CMK (cell line): Measurements from ENCODE around the gene TMEM132A.

Source experiments
- DNase-seq: peaks from one replicate; pipeline ENCODE4 v3.0.0-alpha.2; 2010; ENCODE audit warnings: low read depth

TMEM132A gene

GRCh38 chr11:60921777-60922335 lies 2.4 kb upstream of the TMEM132A start:
- DNase-seq: no peak

GRCh38 chr11:60922906-60923305 lies 1.4 kb upstream of the TMEM132A start:
- DNase-seq: no peak

GRCh38 chr11:60923326-60923725 lies 934 bp upstream of the TMEM132A start:
- no peak for DNase-seq

- DNase-seq: no peak
Observed at GRCh38 chr11:60923800-60924109, 505 bp upstream of the TMEM132A start.

GRCh38 chr11:60924906-60925853 lies 920 bp downstream of the TMEM132A start:
- DNase-seq: no peak

- no peak for DNase-seq
Observed at GRCh38 chr11:60925868-60926267, 1.6 kb downstream of the TMEM132A start.

- no peak for DNase-seq
Observed at GRCh38 chr11:60926500-60926899, 2.2 kb downstream of the TMEM132A start.

GRCh38 chr11:60927061-60927592 lies 2.9 kb downstream of the TMEM132A start:
- no peak for DNase-seq

GRCh38 chr11:60927600-60927999 lies 3.3 kb downstream of the TMEM132A start:
- DNase-seq: no peak

- no peak for DNase-seq
Observed at GRCh38 chr11:60928563-60929001, 4.3 kb downstream of the TMEM132A start.

- DNase-seq: no peak
Observed at GRCh38 chr11:60929764-60930163, 5.5 kb downstream of the TMEM132A start.

GRCh38 chr11:60930394-60930793 lies 6.1 kb downstream of the TMEM132A start:
- DNase-seq: no peak

- no peak for DNase-seq
Observed at GRCh38 chr11:60931917-60932316, 7.7 kb downstream of the TMEM132A start.

GRCh38 chr11:60932605-60933356 lies 8.5 kb downstream of the TMEM132A start:
- no peak for DNase-seq

- no peak for DNase-seq
Observed at GRCh38 chr11:60933416-60934123, 9.3 kb downstream of the TMEM132A start.

- DNase-seq: no peak
Observed at GRCh38 chr11:60934124-60934789, 10.0 kb downstream of the TMEM132A start.

- DNase-seq: no peak
Observed at GRCh38 chr11:60934790-60935605, 10.7 kb downstream of the TMEM132A start.

- no peak for DNase-seq
Observed at GRCh38 chr11:60935676-60936442, 11.6 kb downstream of the TMEM132A start.

GRCh38 chr11:60936467-60937143 lies 12.3 kb downstream of the TMEM132A start:
- DNase-seq: no peak
